HFFc6 (cell line): Measurements from ENCODE around the gene EPHA6. TPM values are rescaled to one million over a fixed set of nuclear protein-coding genes. Genes with fewer than 3 reads are reported as not detected.

ENCODE experiments used
- DNase-seq: peaks from one replicate; pipeline ENCODE4 v3.0.0-alpha.2; 2018
- H3K27ac Mint-ChIP-seq: 2 replicates; pipeline ENCODE4 v1.8.0; 2020; ENCODE audit warnings: mild to moderate bottlenecking, mixed read lengths
- H3K27me3 Mint-ChIP-seq: 2 replicates; pipeline ENCODE4 v1.8.0; 2021; ENCODE audit warnings: mild to moderate bottlenecking, moderate library complexity, mixed read lengths; ENCODE audit not compliant: insufficient read depth
- H3K36me3 Mint-ChIP-seq: 2 replicates; pipeline ENCODE4 v1.8.0; 2021; ENCODE audit warnings: low read depth, mixed read lengths
- H3K4me1 Mint-ChIP-seq: 2 replicates; pipeline ENCODE4 v1.8.0; 2020; ENCODE audit warnings: low read depth, mixed read lengths
- H3K4me3 Mint-ChIP-seq: 2 replicates; pipeline ENCODE4 v1.8.0; 2020; ENCODE audit warnings: mild to moderate bottlenecking, moderate library complexity, mixed read lengths
- H3K9me3 Mint-ChIP-seq: 2 replicates; pipeline ENCODE4 v1.8.0; 2020; ENCODE audit warnings: mild to moderate bottlenecking, mixed read lengths
- CTCF ChIP-seq: fragments of 200-600 bp; sonication (generic); IDR thresholded peaks from 2 replicates; pipeline ENCODE4 v1.5.0; 2021; ENCODE audit warnings: antibody characterized with exemption, mild to moderate bottlenecking
- total RNA-seq, 6 experiments: library from RNA; stranded (reverse); fragmentation: NEBNext Ultra II Directional; extraction: Animal tissue kit (Norgen Biotek cat#: 25700); gene quantifications; 2 replicates in 1 of 6; 3 replicates in 5 of 6; pipeline ENCODE4 v1.2.3, GENCODE V29; 2021

The EPHA6 gene
- total RNA-seq, 6 experiments from 2014 or later, result not detected

GRCh38 chr3:96863129-96863740, 48.8 kb downstream of the EPHA6 start:
- no peaks in the 10 kb centered on the region for H3K27me3 Mint-ChIP-seq
- peak; percentile 75 for TF ChIP-seq CTCF
- H3K4me3 Mint-ChIP-seq, result no peak overlapping the region
- no peaks in the 10 kb centered on the region for H3K36me3 Mint-ChIP-seq
- DNase-seq, result peak; percentile 3
- H3K27ac Mint-ChIP-seq, result no peak overlapping the region
- no peaks in the 10 kb centered on the region for H3K4me1 Mint-ChIP-seq
- H3K9me3 Mint-ChIP-seq, result peaks cover 8% of the 10 kb centered on the region; the same call in 1 of the 2 replicates

GRCh38 chr3:96865605-96866004, 51.2 kb downstream of the EPHA6 start:
- no peak overlapping the region for H3K4me3 Mint-ChIP-seq

GRCh38 chr3:96869316-96869715, 54.9 kb downstream of the EPHA6 start:
- no peak for TF ChIP-seq CTCF
- H3K9me3 Mint-ChIP-seq, result peaks cover 17% of the 10 kb centered on the region
- no peaks in the 10 kb centered on the region for H3K27me3 Mint-ChIP-seq
- no peak overlapping the region for H3K27ac Mint-ChIP-seq
- H3K36me3 Mint-ChIP-seq, result no peaks in the 10 kb centered on the region
- DNase-seq, result no peak
- H3K4me1 Mint-ChIP-seq, result no peaks in the 10 kb centered on the region
- no peak overlapping the region for H3K4me3 Mint-ChIP-seq

More at GRCh38 chr3:96865605-96866004, 51.2 kb downstream of the EPHA6 start:
- DNase-seq, result no peak
- no peaks in the 10 kb centered on the region for H3K27me3 Mint-ChIP-seq
- H3K36me3 Mint-ChIP-seq, result no peaks in the 10 kb centered on the region
- H3K4me1 Mint-ChIP-seq, result no peaks in the 10 kb centered on the region
- no peak for TF ChIP-seq CTCF
- H3K27ac Mint-ChIP-seq, result no peak overlapping the region
- H3K9me3 Mint-ChIP-seq, result peaks cover 4% of the 10 kb centered on the region; the same call in 1 of the 2 replicates

GRCh38 chr3:96877510-96877909, 63.1 kb downstream of the EPHA6 start:
- no peak for DNase-seq
- Mint-ChIP-seq H3K27me3 (no peaks in the 10 kb centered on the region), H3K27ac (no peak overlapping the region), H3K4me3 (no peak overlapping the region), H3K9me3 (peaks cover 38% of the 10 kb centered on the region), H3K36me3 (no peaks in the 10 kb centered on the region), H3K4me1 (no peaks in the 10 kb centered on the region)
- no peak for TF ChIP-seq CTCF

GRCh38 chr3:96900031-96900430, 85.6 kb downstream of the EPHA6 start:
- Mint-ChIP-seq H3K36me3 (no peaks in the 10 kb centered on the region), H3K4me1 (no peaks in the 10 kb centered on the region), H3K27ac (no peak overlapping the region), H3K4me3 (no peak overlapping the region), H3K9me3 (peaks cover 16% of the 10 kb centered on the region), H3K27me3 (no peaks in the 10 kb centered on the region)
- no peak for TF ChIP-seq CTCF
- no peak for DNase-seq

- no peaks in the 10 kb centered on the region for H3K4me1 Mint-ChIP-seq
- H3K4me3 Mint-ChIP-seq, result no peak overlapping the region
- no peak for TF ChIP-seq CTCF
- no peaks in the 10 kb centered on the region for H3K27me3 Mint-ChIP-seq
- no peak for DNase-seq
- peaks cover 16% of the 10 kb centered on the region for H3K9me3 Mint-ChIP-seq
- H3K36me3 Mint-ChIP-seq, result no peaks in the 10 kb centered on the region
- H3K27ac Mint-ChIP-seq, result no peak overlapping the region
Observed at GRCh38 chr3:96900566-96900965, 86.2 kb downstream of the EPHA6 start.
